ENCODE data around the gene PMVK.
A peak's percentile ranks its signal among the peaks of the same experiment; 100 is the strongest.

- TF ChIP-seq CTCF (IDR thresholded peaks at IDR 0.05) (peak; percentile 94), POLR2AphosphoS5 (IDR thresholded peaks at IDR 0.05; ENCODE audit: low read depth, low read length) (no peak)
Observed at GRCh38 chr1:154943649-154944400, 7.3 kb upstream of the PMVK start.
